Stimulated activated naive CD8-positive, alpha-beta T cell treated with anti-CD3 and anti-CD28 coated beads, Interleukin-15, amount 100 ng/mL, for 72 hours (primary cell): ENCODE data around the gene KDM4C.

ENCODE experiments used
- ATAC-seq: fragments of 150-1000 bp; cut with Tn5 transposase; 2 replicates; pipeline ENCODE4 v1.10.0; 2021; ENCODE audit warnings: mild to moderate bottlenecking, moderate library complexity
- DNase-seq, 2 donors: peaks; one replicate each; pipeline ENCODE4 v3.0.0; 2021 to 2022
- H3K27ac Mint-ChIP-seq, 2 donors: one replicate each; pipeline ENCODE4 v1.8.0; 2022; ENCODE audit warnings: mild to moderate bottlenecking in 2 of 2, mixed read lengths in 2 of 2, moderate library complexity in 2 of 2
- H3K27me3 Mint-ChIP-seq: one replicate; pipeline ENCODE4 v1.8.0; 2022; ENCODE audit warnings: mixed read lengths
- H3K4me1 Mint-ChIP-seq: one replicate; pipeline ENCODE4 v1.8.0; 2022; ENCODE audit warnings: mild to moderate bottlenecking, mixed read lengths
- H3K4me3 Mint-ChIP-seq, 2 donors: one replicate each; pipeline ENCODE4 v1.8.0; 2022; ENCODE audit warnings: mild to moderate bottlenecking in 2 of 2, mixed read lengths in 2 of 2, moderate library complexity in 1 of 2
- H3K9me3 Mint-ChIP-seq, 2 donors: one replicate each; pipeline ENCODE4 v1.8.0; 2022; ENCODE audit warnings: mixed read lengths in 2 of 2

The KDM4C gene

DNA sequence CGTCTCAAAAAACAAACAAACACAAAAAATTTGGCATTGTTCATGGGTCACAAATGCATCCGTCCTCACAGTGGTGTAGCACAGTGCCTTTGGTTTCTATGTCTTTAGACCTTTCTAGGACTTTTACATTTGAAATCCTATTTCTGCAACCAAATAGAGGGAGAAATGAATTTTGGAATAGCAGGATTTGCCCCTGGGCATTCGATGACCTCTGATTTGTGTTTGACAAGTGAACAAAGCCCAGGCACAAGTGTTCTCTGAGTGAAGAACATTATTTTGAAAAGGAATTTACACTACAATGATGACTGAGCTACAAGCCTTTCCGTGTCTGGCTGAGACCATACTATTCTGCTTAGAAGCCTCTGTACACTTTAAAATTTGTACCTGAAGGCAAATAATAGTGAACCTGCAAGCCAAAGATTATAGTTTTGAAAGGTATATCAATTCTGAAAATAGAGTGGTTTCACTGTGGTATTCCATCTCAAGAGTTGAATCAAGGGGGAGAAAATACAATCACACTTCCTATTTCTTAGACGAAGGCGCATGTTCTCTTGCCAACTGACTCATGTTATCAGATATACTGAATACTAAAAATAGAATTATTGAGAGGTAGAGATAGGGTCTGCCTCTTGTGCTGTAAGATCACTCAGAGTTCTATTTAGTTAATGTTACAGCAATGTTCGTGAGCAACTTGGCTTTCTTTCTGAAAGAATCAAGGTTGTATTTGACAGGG is 297.6 kb downstream of the KDM4C start:
- DNase-seq (no peak), ATAC-seq (peak; percentile 61)
- Mint-ChIP-seq H3K4me1 (peaks cover 17% of the 10 kb centered on the region), H3K4me3 (no peak overlapping the region), H3K9me3 (no peaks in the 10 kb centered on the region), H3K27ac (peak overlapping the region in 1 of 2 donors; percentile 30), H3K27me3 (no peaks in the 10 kb centered on the region)

DNA sequence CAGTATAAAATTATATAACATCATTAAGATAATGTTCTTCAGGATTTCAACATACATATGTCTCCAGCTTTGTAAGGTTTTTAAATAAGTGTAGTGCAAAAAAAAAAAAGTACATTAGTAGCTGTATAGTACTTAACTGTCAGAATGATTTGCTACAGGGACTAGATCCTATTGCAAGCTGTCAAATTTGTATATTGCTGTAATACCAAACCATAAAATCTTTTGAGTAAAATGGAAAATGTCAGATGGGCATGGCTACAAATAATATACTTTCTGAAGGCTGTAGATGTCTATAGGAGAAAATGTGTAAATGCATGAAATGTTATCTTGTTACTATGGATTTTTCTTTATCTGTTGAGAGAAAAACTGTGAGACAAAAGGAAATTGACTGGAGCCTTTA is 298.5 kb downstream of the KDM4C start:
- Mint-ChIP-seq H3K4me1 (peaks cover 17% of the 10 kb centered on the region), H3K27me3 (no peaks in the 10 kb centered on the region), H3K27ac (no peak overlapping the region), H3K9me3 (no peaks in the 10 kb centered on the region), H3K4me3 (no peak overlapping the region)
- DNase-seq (no peak), ATAC-seq (no peak)

DNA sequence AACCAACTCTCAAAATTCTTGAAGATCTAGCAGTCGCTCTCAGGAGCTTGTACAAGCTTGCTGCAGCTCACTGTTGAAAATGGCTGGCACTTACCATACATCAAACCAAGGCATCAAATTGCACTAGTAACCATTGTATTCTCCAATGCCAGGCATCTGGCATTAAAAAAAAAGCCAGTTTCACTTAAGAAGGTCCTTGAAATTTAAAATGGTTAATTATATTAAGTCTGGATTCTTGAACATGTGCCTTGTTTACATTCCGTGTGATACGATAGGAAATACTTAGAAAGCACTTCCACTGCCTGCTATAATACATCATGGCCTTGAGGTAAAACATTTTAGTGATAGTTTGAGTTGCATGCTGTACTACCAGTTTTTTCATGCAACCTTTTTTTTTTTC is 300.7 kb downstream of the KDM4C start:
- Mint-ChIP-seq H3K27ac (no peak overlapping the region), H3K9me3 (no peaks in the 10 kb centered on the region), H3K4me1 (peaks cover 11% of the 10 kb centered on the region), H3K4me3 (no peak overlapping the region), H3K27me3 (no peaks in the 10 kb centered on the region)
- no peak for ATAC-seq
- DNase-seq: no peak

DNA sequence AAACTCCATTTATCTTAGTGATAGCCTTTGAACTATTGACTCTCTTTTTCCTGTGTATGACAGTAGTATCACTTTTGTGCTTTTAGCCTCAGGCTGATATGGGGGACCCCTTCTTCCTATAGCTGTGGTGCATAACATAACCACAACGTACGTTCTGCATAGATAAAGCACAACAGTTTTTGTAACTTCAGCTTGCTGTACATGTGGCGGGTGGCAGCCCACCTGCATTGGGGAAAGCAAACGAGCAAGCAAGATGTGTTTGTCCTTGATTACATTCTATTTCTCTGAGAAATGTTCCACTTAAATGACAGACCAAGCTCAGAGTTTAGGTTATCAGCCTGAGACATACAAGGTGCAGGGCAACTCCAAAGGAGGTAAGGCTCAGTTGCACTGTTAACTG is 309.4 kb downstream of the KDM4C start:
- H3K27ac Mint-ChIP-seq: no peak overlapping the region
- no peaks in the 10 kb centered on the region for H3K4me1 Mint-ChIP-seq
- ATAC-seq (no peak), DNase-seq (no peak)
- H3K4me3 Mint-ChIP-seq: no peak overlapping the region
- no peaks in the 10 kb centered on the region for H3K9me3 Mint-ChIP-seq
- H3K27me3 Mint-ChIP-seq: no peaks in the 10 kb centered on the region

DNA sequence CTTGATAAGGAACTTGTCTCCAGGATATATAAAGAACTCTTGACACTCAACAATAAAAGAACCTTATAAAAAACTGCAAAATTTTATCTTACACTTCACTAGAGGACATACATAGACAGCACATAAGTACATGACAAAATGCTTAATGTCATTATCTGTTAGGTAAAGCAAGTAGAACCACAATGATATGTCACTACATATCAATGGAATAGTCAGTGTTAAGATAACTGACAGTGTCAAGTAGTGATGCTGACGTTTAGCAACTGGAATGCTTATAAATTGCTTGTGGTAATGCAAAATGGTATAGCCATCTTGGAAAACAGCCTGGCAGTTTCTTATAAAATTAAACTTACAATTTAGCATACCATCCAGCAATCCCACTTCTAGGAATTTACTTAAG is 314.1 kb downstream of the KDM4C start:
- H3K27me3 Mint-ChIP-seq: no peaks in the 10 kb centered on the region
- no peaks in the 10 kb centered on the region for H3K9me3 Mint-ChIP-seq
- ATAC-seq (no peak), DNase-seq (no peak)
- no peaks in the 10 kb centered on the region for H3K4me1 Mint-ChIP-seq
- H3K27ac Mint-ChIP-seq: no peak overlapping the region
- no peak overlapping the region for H3K4me3 Mint-ChIP-seq

DNA sequence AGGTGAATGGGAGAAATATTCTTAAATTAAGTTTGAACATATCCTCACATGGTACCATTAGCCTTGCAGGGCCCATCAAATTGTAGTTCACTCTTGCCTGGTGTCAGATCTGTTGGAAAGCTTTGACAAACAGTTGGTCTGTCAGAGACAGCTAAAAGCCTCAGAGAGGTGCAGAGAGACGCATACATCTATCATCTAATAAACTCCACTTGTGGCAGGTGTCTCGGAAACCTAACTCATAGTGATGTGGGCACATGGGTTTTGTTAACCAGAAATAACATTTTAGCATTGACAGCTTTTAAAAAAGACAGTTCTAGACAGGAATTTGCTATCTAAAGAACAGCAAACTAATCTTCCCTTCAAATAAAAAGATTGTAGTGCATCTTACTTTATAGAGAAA is 315.9 kb downstream of the KDM4C start:
- ATAC-seq: no peak
- no peak for DNase-seq

DNA sequence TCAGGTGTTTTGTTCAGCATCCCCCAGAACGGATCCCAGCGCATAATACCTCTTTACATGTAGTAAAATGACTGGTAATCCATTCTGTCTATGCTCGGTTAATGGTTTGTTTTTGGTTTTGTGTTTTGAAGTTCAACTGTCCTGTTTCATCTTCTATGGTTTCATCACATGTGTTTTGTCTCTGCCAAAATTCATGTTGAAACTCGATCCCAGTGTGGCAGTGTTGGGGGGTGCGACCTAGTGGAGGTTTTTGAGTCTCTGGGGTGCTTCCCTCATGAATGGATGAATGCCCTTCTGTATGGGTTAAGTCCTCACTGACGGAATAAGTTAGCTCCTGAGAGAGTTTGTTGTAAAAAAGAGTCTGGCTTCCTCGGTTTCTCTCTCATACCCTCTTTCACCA is 317.4 kb downstream of the KDM4C start:
- ATAC-seq (no peak), DNase-seq (no peak)
- Mint-ChIP-seq H3K9me3 (no peaks in the 10 kb centered on the region), H3K27me3 (no peaks in the 10 kb centered on the region), H3K4me3 (no peak overlapping the region), H3K27ac (no peak overlapping the region), H3K4me1 (no peaks in the 10 kb centered on the region)

More for the DNA sequence above, 315.9 kb downstream of the KDM4C start:
- Mint-ChIP-seq H3K27ac (no peak overlapping the region), H3K27me3 (no peaks in the 10 kb centered on the region), H3K4me3 (no peak overlapping the region), H3K4me1 (no peaks in the 10 kb centered on the region), H3K9me3 (no peaks in the 10 kb centered on the region)

DNA sequence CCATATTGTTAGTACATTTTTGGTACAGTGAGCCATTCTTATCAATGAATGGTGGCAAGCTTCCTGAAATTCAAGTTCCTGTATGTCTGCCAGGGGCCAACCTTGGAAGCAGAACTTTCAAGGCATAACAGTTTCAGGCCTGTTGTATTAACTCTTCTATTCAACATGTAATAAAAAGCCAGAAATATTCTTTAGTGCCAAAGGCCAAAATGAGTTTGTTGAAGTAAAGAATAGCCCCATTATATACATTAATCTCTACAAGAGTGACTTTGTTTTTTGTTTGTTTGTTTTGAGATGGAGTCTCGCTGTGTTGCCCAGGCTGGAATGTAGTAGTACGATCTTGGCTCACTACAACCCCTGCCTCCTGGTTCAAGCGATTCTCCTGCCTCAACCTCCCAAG is 321.3 kb downstream of the KDM4C start:
- H3K27ac Mint-ChIP-seq: no peak overlapping the region
- ATAC-seq (no peak), DNase-seq (no peak)
- no peaks in the 10 kb centered on the region for H3K27me3 Mint-ChIP-seq
- H3K4me3 Mint-ChIP-seq: no peak overlapping the region
- H3K4me1 Mint-ChIP-seq: no peaks in the 10 kb centered on the region
- H3K9me3 Mint-ChIP-seq: no peaks in the 10 kb centered on the region

DNA sequence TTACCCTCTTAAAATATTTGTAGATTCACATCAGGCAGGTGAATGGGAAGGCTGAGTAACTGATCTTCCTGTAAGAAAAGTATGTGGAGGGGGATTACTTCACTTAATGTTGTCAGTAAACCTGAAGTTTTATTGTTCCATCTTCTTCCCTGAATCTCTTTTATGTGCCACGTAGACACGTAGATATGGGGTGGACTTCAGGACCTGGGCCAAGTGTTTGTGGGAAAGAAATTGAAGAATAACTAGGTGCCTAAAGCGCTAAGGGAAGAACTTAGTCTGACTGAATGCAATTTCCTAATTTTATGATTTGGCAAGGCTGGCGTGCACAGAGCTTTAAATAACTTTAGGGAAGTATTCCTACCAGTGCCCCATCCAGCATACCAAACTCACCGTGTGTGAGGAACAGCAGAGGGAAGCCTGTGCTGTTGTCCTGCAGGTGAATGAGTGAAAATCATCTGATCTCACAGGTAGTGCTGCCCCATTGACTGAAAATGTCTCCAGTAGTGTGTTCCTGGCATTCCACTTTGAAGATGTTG is 323.4 kb downstream of the KDM4C start:
- Mint-ChIP-seq H3K27me3 (no peaks in the 10 kb centered on the region), H3K4me3 (no peak overlapping the region), H3K27ac (no peak overlapping the region), H3K4me1 (peaks cover 8% of the 10 kb centered on the region), H3K9me3 (no peaks in the 10 kb centered on the region)
- DNase-seq (no peak), ATAC-seq (no peak)

DNA sequence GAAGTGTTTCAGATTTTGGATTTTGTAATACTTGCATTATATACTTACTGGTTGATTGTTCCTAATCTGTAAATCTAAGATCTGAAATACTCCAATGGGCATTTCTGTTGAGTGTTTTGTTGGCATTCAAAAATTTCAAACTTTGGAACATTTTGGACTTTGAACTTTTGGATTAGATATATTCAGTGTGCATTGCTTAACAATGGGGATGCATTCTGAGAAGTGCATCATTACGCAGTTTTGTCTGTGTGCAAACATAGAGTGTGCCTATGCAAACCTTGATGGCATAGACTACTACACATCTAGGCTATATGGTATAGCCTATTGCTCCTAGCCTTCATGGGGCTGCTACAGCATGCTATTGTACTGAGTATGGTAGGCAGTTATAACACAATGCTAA is 325.4 kb downstream of the KDM4C start:
- H3K4me3 Mint-ChIP-seq: no peak overlapping the region
- H3K27me3 Mint-ChIP-seq: no peaks in the 10 kb centered on the region
- peaks cover 8% of the 10 kb centered on the region for H3K4me1 Mint-ChIP-seq
- DNase-seq (no peak), ATAC-seq (no peak)
- H3K9me3 Mint-ChIP-seq: no peaks in the 10 kb centered on the region
- H3K27ac Mint-ChIP-seq: no peak overlapping the region

DNA sequence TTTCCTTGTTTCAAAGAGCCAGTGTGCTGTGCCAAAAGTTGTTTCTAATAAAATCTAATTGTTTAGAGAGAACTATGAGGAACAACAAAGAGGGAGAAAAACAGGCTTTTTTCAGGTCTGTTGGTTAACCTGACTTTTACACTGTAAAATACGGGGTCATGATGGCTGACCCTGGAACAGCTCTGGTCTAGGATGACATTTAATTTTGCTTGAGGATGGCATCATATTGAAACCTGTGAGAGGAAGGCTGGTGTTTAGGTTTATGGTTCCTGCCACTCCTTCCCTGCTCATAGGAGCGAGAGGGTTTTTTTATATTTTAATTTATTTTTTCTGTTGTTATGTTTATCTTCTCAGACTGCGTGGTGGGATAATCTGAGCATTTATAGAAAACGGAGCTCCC is 327.6 kb downstream of the KDM4C start:
- ATAC-seq (no peak), DNase-seq (no peak)
- no peak overlapping the region for H3K4me3 Mint-ChIP-seq
- no peak overlapping the region for H3K27ac Mint-ChIP-seq
- H3K9me3 Mint-ChIP-seq: no peaks in the 10 kb centered on the region
- peaks cover 8% of the 10 kb centered on the region for H3K4me1 Mint-ChIP-seq
- no peaks in the 10 kb centered on the region for H3K27me3 Mint-ChIP-seq

DNA sequence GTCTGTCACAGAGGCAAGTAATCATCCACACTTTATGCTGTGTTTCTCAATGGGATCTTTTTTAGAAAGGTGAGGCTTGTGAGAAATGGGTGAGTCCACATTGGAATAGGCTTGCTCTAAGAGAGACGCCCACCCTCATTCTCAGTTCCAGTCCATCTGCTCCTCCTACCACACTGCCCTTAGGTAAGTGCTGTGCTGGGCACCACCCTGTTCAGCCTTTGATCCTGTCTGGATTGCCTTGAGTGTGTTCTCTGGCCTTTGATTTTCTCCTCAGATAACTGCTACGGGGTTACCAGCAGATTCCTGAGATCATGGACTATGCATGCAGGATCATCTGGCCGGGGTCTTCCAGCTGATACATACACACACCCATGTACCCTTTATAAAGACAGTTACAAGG is 328.6 kb downstream of the KDM4C start:
- H3K27ac Mint-ChIP-seq: no peak overlapping the region

DNA sequence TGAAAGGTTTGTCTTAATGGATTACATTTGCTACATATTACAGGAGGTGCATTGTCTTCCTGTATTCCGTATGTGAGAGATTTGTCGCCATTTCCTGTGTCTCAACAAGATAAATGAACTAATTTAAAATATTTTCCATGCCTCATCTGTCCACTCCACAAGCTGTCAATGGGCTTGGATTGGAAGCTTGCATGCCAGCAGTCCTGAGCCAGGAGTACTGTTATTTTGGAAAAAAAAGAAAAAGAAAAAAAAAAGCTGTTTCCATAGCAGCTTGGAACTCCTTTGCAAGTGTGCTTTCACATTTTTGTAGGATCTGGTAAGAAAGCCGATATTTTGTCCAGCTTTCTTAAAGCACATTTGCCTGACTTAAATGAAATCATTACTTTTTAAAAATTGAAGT is 330.8 kb downstream of the KDM4C start:
- peaks cover 8% of the 10 kb centered on the region for H3K4me1 Mint-ChIP-seq
- no peaks in the 10 kb centered on the region for H3K27me3 Mint-ChIP-seq
- no peaks in the 10 kb centered on the region for H3K9me3 Mint-ChIP-seq
- no peak for DNase-seq
- no peak for ATAC-seq
- H3K27ac Mint-ChIP-seq: no peak overlapping the region
- no peak overlapping the region for H3K4me3 Mint-ChIP-seq

More for the DNA sequence above, 328.6 kb downstream of the KDM4C start:
- H3K4me3 Mint-ChIP-seq: no peak overlapping the region
- H3K9me3 Mint-ChIP-seq: no peaks in the 10 kb centered on the region
- H3K27me3 Mint-ChIP-seq: no peaks in the 10 kb centered on the region
- peaks cover 8% of the 10 kb centered on the region for H3K4me1 Mint-ChIP-seq
- no peak for ATAC-seq
- no peak for DNase-seq

DNA sequence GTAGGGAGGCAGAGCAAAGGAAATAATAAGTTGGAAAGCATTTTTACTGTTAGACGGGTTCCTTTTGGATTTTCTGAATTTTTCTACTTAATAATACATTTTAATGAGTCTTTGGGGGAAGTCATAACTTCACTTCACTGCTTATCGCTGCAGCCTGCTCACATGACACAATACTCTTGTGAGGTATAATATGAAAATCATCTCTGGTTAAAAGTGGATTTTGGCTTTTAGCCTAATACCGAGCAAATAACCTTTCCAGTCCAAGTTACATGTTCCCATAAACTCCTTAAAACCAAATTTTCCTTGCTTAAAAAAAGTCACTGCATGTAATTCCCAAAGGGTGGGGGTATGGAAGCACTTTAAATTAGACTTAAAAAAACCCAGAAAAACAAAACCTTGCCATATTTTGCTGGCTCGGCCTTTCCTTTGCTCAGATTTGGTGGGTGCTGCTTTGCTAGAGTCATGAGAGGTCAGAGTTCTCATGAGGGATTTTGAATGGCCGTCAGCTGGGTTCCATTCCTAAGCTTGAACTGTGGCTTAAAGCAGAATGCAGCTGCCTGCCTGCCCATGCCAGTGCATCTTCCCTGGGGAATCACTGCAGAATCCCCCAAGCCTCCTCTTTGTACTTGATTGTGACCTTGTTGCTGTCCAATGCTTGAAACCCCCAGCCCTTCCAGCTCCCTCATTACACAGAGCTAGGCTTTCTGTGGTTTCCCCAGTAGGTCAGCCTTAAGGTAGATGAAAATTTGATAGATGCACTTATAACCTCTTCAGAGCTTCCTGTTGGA is 331.8 kb downstream of the KDM4C start:
- ATAC-seq (no peak), DNase-seq (no peak)
- Mint-ChIP-seq H3K4me3 (no peak overlapping the region), H3K27ac (no peak overlapping the region), H3K9me3 (no peaks in the 10 kb centered on the region), H3K4me1 (peaks cover 7% of the 10 kb centered on the region), H3K27me3 (no peaks in the 10 kb centered on the region)

DNA sequence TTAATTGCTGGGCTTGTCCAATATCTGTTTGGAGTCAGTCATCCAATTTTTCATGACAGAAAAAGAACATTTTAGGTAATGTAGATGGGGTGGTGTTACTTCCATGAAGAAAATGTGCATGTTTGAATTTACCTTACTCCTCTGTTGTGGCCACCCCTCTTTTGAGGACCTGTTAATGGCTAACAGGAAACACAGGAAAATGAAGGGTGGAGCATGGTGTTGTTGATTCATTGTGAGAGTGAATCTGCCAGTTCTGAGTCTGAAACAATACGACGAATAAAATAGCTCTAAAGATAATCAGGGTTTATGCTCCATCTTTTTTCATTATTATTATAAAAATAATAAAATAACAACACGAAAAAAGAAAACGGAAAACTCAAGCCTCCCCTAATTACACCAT is 335.3 kb downstream of the KDM4C start:
- Mint-ChIP-seq H3K4me3 (no peak overlapping the region), H3K9me3 (peaks cover 0 to 13% of the 10 kb centered on the region in 2 donors), H3K27me3 (no peaks in the 10 kb centered on the region), H3K27ac (no peak overlapping the region), H3K4me1 (no peaks in the 10 kb centered on the region)
- ATAC-seq (no peak), DNase-seq (no peak)

DNA sequence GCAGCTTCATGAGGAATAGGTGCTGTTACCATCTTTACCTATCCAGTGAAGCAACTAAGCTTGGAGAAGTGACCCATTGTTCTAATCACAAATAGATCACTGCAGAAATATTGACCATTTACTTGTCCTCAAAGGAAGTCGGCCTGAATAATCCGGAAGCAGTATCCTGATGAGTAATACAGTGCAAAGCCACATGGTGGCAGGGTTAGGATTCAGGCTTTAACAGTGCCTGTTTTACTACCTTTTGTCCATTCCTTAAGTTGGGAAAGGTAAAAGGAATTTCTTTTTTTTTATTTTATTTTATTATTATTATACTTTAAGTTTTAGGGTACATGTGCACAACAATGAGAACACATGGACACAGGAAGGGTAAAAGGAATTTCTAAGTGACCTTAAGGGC is 336.3 kb downstream of the KDM4C start:
- Mint-ChIP-seq H3K27me3 (no peaks in the 10 kb centered on the region), H3K4me3 (no peak overlapping the region), H3K27ac (no peak overlapping the region), H3K4me1 (no peaks in the 10 kb centered on the region), H3K9me3 (peaks cover 5 to 21% of the 10 kb centered on the region in 2 donors)
- DNase-seq (no peak), ATAC-seq (no peak)
